NCI-H345 treated with DMSO at 0.1 percent for 48 hours (cell line): ENCODE results near the gene POU5F1.
A peak's percentile ranks its signal among the peaks of the same experiment; 100 is the strongest.
"Not testable (repeated sequence)": the region's sequence is repeated elsewhere in the genome, so short reads cannot be mapped to it uniquely, and the experiment has no call there.

Experiments used
- DNase-seq: peaks from one replicate; lab custom pipeline; 2025; ENCODE audit not compliant: unreplicated experiment; lab: John Stamatoyannopoulos, UW

The POU5F1 gene

GRCh38 chr6:31192431-31193105, 22.1 kb upstream of the POU5F1 start:
- peak; percentile 23 for DNase-seq

GRCh38 chr6:31190488-31190887, 20.0 kb upstream of the POU5F1 start:
- no peak for DNase-seq

- DNase-seq: not testable (repeated sequence)
These were observed 18.7 kb upstream of the POU5F1 start for GRCh38 chr6:31189223-31189622.

GRCh38 chr6:31187780-31188194, 17.3 kb upstream of the POU5F1 start:
- DNase-seq: no peak

GRCh38 chr6:31186052-31186734, 15.7 kb upstream of the POU5F1 start:
- no peak for DNase-seq

- DNase-seq: not testable (repeated sequence)
These were observed 15.2 kb upstream of the POU5F1 start for GRCh38 chr6:31185695-31186051.

GRCh38 chr6:31183859-31184258, 13.4 kb upstream of the POU5F1 start:
- not testable (repeated sequence) for DNase-seq

GRCh38 chr6:31183287-31183686, 12.8 kb upstream of the POU5F1 start:
- DNase-seq: not testable (repeated sequence)

GRCh38 chr6:31180500-31180899, 10.0 kb upstream of the POU5F1 start:
- DNase-seq: no peak

- no peak for DNase-seq
These were observed 9.4 kb upstream of the POU5F1 start for GRCh38 chr6:31179896-31180295.

GRCh38 chr6:31179042-31179386, 8.5 kb upstream of the POU5F1 start:
- no peak for DNase-seq

- no peak for DNase-seq
These were observed 7.9 kb upstream of the POU5F1 start for GRCh38 chr6:31178143-31179041.

GRCh38 chr6:31175971-31176370, 5.5 kb upstream of the POU5F1 start:
- no peak for DNase-seq

GRCh38 chr6:31174378-31174777, 3.9 kb upstream of the POU5F1 start:
- no peak for DNase-seq

- no peak for DNase-seq
These were observed 2.9 kb upstream of the POU5F1 start for GRCh38 chr6:31173406-31173805.

GRCh38 chr6:31172973-31173384, 2.5 kb upstream of the POU5F1 start:
- DNase-seq: no peak

- DNase-seq: no peak
These were observed 1.7 kb upstream of the POU5F1 start for GRCh38 chr6:31171931-31172905.

- no peak for DNase-seq
These were observed 647 bp upstream of the POU5F1 start for GRCh38 chr6:31170987-31171671.

- DNase-seq: not testable (repeated sequence)
These were observed 453 bp downstream of the POU5F1 start for GRCh38 chr6:31169858-31170599.
